ENCODE data around the gene MIPEP.

DNA sequence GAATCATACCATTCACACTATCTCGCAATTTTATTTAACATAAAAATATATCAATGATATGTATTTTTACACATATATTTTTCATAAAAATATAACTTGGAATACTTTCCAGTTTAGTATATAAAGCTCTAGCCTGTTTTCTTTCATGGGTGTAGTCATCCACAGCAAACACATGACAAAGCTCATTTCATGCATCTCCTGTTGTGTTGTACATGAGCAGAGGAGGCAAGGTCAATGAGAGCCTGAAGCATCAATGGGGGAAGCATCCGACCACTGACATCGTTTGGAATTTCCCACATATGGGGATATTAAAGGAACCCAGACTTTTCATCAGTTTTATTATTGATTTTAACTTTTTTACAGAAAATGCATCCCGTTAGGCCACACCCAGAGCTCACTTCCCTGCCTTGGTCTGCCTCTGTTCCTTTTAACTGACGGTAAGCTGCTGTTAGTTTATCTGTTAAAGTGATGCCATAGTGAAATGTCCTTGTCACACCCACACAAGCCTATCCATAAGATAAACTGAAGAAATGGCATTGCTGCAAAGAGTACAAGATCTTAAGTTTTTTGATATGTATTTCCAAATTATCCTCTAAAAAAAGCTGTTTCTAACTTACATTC, 44.0 kb downstream of the MIPEP start:
- TF ChIP-seq, protein P1, sequence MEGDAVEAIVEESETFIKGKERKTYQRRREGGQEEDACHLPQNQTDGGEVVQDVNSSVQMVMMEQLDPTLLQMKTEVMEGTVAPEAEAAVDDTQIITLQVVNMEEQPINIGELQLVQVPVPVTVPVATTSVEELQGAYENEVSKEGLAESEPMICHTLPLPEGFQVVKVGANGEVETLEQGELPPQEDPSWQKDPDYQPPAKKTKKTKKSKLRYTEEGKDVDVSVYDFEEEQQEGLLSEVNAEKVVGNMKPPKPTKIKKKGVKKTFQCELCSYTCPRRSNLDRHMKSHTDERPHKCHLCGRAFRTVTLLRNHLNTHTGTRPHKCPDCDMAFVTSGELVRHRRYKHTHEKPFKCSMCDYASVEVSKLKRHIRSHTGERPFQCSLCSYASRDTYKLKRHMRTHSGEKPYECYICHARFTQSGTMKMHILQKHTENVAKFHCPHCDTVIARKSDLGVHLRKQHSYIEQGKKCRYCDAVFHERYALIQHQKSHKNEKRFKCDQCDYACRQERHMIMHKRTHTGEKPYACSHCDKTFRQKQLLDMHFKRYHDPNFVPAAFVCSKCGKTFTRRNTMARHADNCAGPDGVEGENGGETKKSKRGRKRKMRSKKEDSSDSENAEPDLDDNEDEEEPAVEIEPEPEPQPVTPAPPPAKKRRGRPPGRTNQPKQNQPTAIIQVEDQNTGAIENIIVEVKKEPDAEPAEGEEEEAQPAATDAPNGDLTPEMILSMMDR (IDR thresholded peaks at IDR 0.05; ENCODE audit: low read depth, low read length, poor library complexity, severe bottlenecking): no peak
- no peak for TF ChIP-seq EZH2phosphoT487 (IDR thresholded peaks at IDR 0.05; ENCODE audit: borderline replicate concordance, low read length)
